Neuron (in vitro differentiated cells): ENCODE measurements around the gene DGLUCY.
"Not testable (repeated sequence)": the region's sequence is repeated elsewhere in the genome, so short reads cannot be mapped to it uniquely, and the experiment has no call there.

ENCODE experiments used
- H2AFZ ChIP-seq: one replicate; pipeline ENCODE4 v1.6.1; 2013; ENCODE audit warnings: low read depth, mild to moderate bottlenecking, inconsistent platforms, low read length, moderate library complexity
- H3K27me3 ChIP-seq: one replicate; pipeline ENCODE4 v1.6.1; 2013; ENCODE audit warnings: low read length; ENCODE audit not compliant: insufficient read depth
- H3K36me3 ChIP-seq: one replicate; pipeline ENCODE4 v1.6.1; 2013; ENCODE audit warnings: low read length; ENCODE audit not compliant: insufficient read depth
- H3K4me1 ChIP-seq: one replicate; pipeline ENCODE4 v1.6.1; 2013; ENCODE audit warnings: low read length; ENCODE audit not compliant: insufficient read depth
- H3K4me3 ChIP-seq: 2 replicates; pipeline ENCODE4 v1.5.1; 2013; ENCODE audit warnings: mild to moderate bottlenecking, low read length, moderate library complexity
- H3K9me3 ChIP-seq: one replicate; pipeline ENCODE4 v1.6.1; 2013; ENCODE audit warnings: low read length

Gene DGLUCY

GRCh38 chr14:91233936-91234790 lies 120.3 kb downstream of the DGLUCY start:
- H3K9me3 ChIP-seq = peaks cover 5% of the 10 kb centered on the region
- no peak overlapping the region for H3K4me3 ChIP-seq
- no peaks in the 10 kb centered on the region for H3K27me3 ChIP-seq
- H3K36me3 ChIP-seq = no peaks in the 10 kb centered on the region
- H3K4me1 ChIP-seq = no peaks in the 10 kb centered on the region
- H2AFZ ChIP-seq = no peak overlapping the region

GRCh38 chr14:91234791-91235114 lies 120.9 kb downstream of the DGLUCY start:
- Histone ChIP-seq H3K9me3 (peaks cover 4% of the 10 kb centered on the region), H3K4me3 (no peak overlapping the region), H2AFZ (no peak overlapping the region), H3K4me1 (no peaks in the 10 kb centered on the region), H3K36me3 (no peaks in the 10 kb centered on the region), H3K27me3 (no peaks in the 10 kb centered on the region)

- Histone ChIP-seq H3K36me3 (no peaks in the 10 kb centered on the region), H3K4me3 (no peak overlapping the region), H3K9me3 (peaks cover 2% of the 10 kb centered on the region), H3K27me3 (no peaks in the 10 kb centered on the region), H2AFZ (no peak overlapping the region), H3K4me1 (no peaks in the 10 kb centered on the region)
Observed at GRCh38 chr14:91235841-91236240, 122.0 kb downstream of the DGLUCY start.

GRCh38 chr14:91237219-91237618 lies 123.3 kb downstream of the DGLUCY start:
- no peaks in the 10 kb centered on the region for H3K27me3 ChIP-seq
- peaks cover 2% of the 10 kb centered on the region for H3K9me3 ChIP-seq
- no peaks in the 10 kb centered on the region for H3K36me3 ChIP-seq
- H3K4me3 ChIP-seq = no peak overlapping the region
- H2AFZ ChIP-seq = no peak overlapping the region
- no peaks in the 10 kb centered on the region for H3K4me1 ChIP-seq

GRCh38 chr14:91238085-91238484 lies 124.2 kb downstream of the DGLUCY start:
- H3K9me3 ChIP-seq = peaks cover 2% of the 10 kb centered on the region
- H3K4me1 ChIP-seq = no peaks in the 10 kb centered on the region
- no peaks in the 10 kb centered on the region for H3K36me3 ChIP-seq
- no peaks in the 10 kb centered on the region for H3K27me3 ChIP-seq
- H2AFZ ChIP-seq = no peak overlapping the region
- H3K4me3 ChIP-seq = no peak overlapping the region

GRCh38 chr14:91238661-91239060 lies 124.8 kb downstream of the DGLUCY start:
- Histone ChIP-seq H3K9me3 (peaks cover 2% of the 10 kb centered on the region), H3K27me3 (no peaks in the 10 kb centered on the region), H3K4me1 (no peaks in the 10 kb centered on the region), H3K36me3 (no peaks in the 10 kb centered on the region), H2AFZ (no peak overlapping the region), H3K4me3 (no peak overlapping the region)

- H3K27me3 ChIP-seq = no peaks in the 10 kb centered on the region
- no peak overlapping the region for H3K4me3 ChIP-seq
- H2AFZ ChIP-seq = no peak overlapping the region
- H3K9me3 ChIP-seq = no peaks in the 10 kb centered on the region
- H3K36me3 ChIP-seq = no peaks in the 10 kb centered on the region
- peaks cover 11% of the 10 kb centered on the region for H3K4me1 ChIP-seq
Observed at GRCh38 chr14:91241863-91242262, 128.0 kb downstream of the DGLUCY start.

GRCh38 chr14:91242635-91243034 lies 128.8 kb downstream of the DGLUCY start:
- Histone ChIP-seq H3K9me3 (no peaks in the 10 kb centered on the region), H3K4me3 (no peak overlapping the region), H2AFZ (no peak overlapping the region), H3K4me1 (peaks cover 11% of the 10 kb centered on the region), H3K36me3 (no peaks in the 10 kb centered on the region), H3K27me3 (no peaks in the 10 kb centered on the region)

GRCh38 chr14:91243074-91243471 lies 129.2 kb downstream of the DGLUCY start:
- no peaks in the 10 kb centered on the region for H3K27me3 ChIP-seq
- H2AFZ ChIP-seq = no peak overlapping the region
- H3K4me1 ChIP-seq = peaks cover 11% of the 10 kb centered on the region
- H3K4me3 ChIP-seq = no peak overlapping the region
- H3K9me3 ChIP-seq = no peaks in the 10 kb centered on the region
- no peaks in the 10 kb centered on the region for H3K36me3 ChIP-seq

- no peaks in the 10 kb centered on the region for H3K27me3 ChIP-seq
- H3K4me1 ChIP-seq = peaks cover 11% of the 10 kb centered on the region
- peak within 1 kb of the TSS; percentile 76 for H2AFZ ChIP-seq
- no peaks in the 10 kb centered on the region for H3K9me3 ChIP-seq
- H3K4me3 ChIP-seq = peak within 1 kb of the TSS; percentile 20
- no peaks in the 10 kb centered on the region for H3K36me3 ChIP-seq
Observed at GRCh38 chr14:91244501-91244901, 130.6 kb downstream of the DGLUCY start, which contains the start of gene GPR68. TSS of gene GPR68 (minus strand) at chr14:91244704. CDS start at chr14:91235050, 9,654 bp downstream.

GRCh38 chr14:91245029-91245428 lies 131.2 kb downstream of the DGLUCY start:
- peaks cover 16% of the 10 kb centered on the region for H3K4me1 ChIP-seq
- H3K4me3 ChIP-seq = no peak overlapping the region
- H2AFZ ChIP-seq = peak overlapping the region; percentile 76
- H3K9me3 ChIP-seq = no peaks in the 10 kb centered on the region
- H3K27me3 ChIP-seq = no peaks in the 10 kb centered on the region
- H3K36me3 ChIP-seq = no peaks in the 10 kb centered on the region

- H3K9me3 ChIP-seq, H2AFZ ChIP-seq, H3K27me3 ChIP-seq, H3K36me3 ChIP-seq, H3K4me3 ChIP-seq: not testable (repeated sequence)
- peaks cover 22% of the 10 kb centered on the region for H3K4me1 ChIP-seq
Observed at GRCh38 chr14:91245616-91246015, 131.7 kb downstream of the DGLUCY start.

GRCh38 chr14:91246051-91246852 lies 132.4 kb downstream of the DGLUCY start:
- H3K4me3 ChIP-seq = no peak overlapping the region
- H2AFZ ChIP-seq = no peak overlapping the region
- H3K4me1 ChIP-seq = peaks cover 28% of the 10 kb centered on the region
- H3K27me3 ChIP-seq = no peaks in the 10 kb centered on the region
- H3K36me3 ChIP-seq = no peaks in the 10 kb centered on the region
- H3K9me3 ChIP-seq = no peaks in the 10 kb centered on the region
